HCT116 (cell line): ENCODE measurements around the gene SMARCA2. TPM values are rescaled to one million over a fixed set of nuclear protein-coding genes. Genes with fewer than 3 reads are reported as not detected.

ENCODE experiments used
- ATAC-seq: fragments of 200-7000 bp; cut with Tn5 transposase; 2 replicates; pipeline ENCODE4 v1.9.1; 2020; ENCODE audit warnings: mild to moderate bottlenecking, moderate library complexity
- BruUV-seq: library from RNA; stranded (reverse); fragments of 400-500 nt; replicated peaks from 2 replicates; lab custom pipeline; 2021; lab: Mats Ljungman, UMichigan
- CTCF ChIA-PET: fragments of 300-600 bp; sonication (Branson Sonifier 250); formaldehyde crosslinking; loops from one replicate; lab custom pipeline; 2021; ENCODE audit warnings: antibody characterized with exemption; lab: Charles Lee
- POLR2A ChIA-PET: fragments of 300-600, 350-600 bp; sonication (Branson Sonifier 250); formaldehyde crosslinking; loops from one replicate; lab custom pipeline; 2021; ENCODE audit warnings: antibody characterized with exemption; lab: Charles Lee
- RAD21 ChIA-PET, 2 experiments: fragments of 300-600 bp; sonication (Branson Sonifier 250); formaldehyde crosslinking; loops; one replicate each; lab custom pipeline; 2023; ENCODE audit warnings: low total read pairs in 2 of 2; ENCODE audit not compliant: uncharacterized antibody in 2 of 2, unreplicated experiment in 2 of 2, low non-redundant PET in 1 of 2; lab: Charles Lee
- DNase-seq: peaks from one replicate; pipeline ENCODE4 v3.0.0-alpha.2; 2010; ENCODE audit warnings: low read depth, low spot score
- H2AFZ ChIP-seq: fragments of 200-600 bp; shearing (Covaris generic), sonication (generic); 2 replicates; pipeline ENCODE4 v1.6.1; 2017; ENCODE audit warnings: low read depth, mixed run types, mixed read lengths, antibody characterized with exemption, low read length; ENCODE audit not compliant: poor library complexity, severe bottlenecking
- H3K27ac ChIP-seq: 2 replicates; pipeline ENCODE4 v1.5.1; 2012; ENCODE audit warnings: low read depth, low read length
- H3K27me3 ChIP-seq: fragments of 200-600 bp; sonication (generic); 2 replicates; pipeline ENCODE4 v1.6.1; 2016; ENCODE audit warnings: mixed run types, low read length, mixed read lengths; ENCODE audit not compliant: insufficient read depth
- H3K36me3 ChIP-seq, 2 experiments: fragments of 200-500 bp in 1 of 2; fragments of 200-600 bp in 1 of 2; sonication (Bioruptor generic) in 1 of 2; sonication (generic) in 1 of 2; 2 replicates each; pipeline versions ENCODE4 v1.5.1 to v1.6.1; 2014 to 2016; ENCODE audit warnings: low read length in 2 of 2, inconsistent platforms in 1 of 2, mixed read lengths in 1 of 2, mixed run types in 1 of 2; ENCODE audit not compliant: insufficient read depth in 2 of 2, control insufficient read depth in 1 of 2
- H3K4me1 ChIP-seq, 2 experiments: fragments of 200-600 bp in 1 of 2; sonication (generic) in 1 of 2; 2 replicates each; pipeline versions ENCODE4 v1.5.1 to v1.6.1; 2012 to 2017; ENCODE audit warnings: low read length in 2 of 2, inconsistent platforms in 1 of 2, mild to moderate bottlenecking in 1 of 2, mixed read lengths in 1 of 2, mixed run types in 1 of 2, moderate library complexity in 1 of 2; ENCODE audit not compliant: insufficient read depth in 2 of 2, control insufficient read depth in 1 of 2
- H3K4me2 ChIP-seq: fragments of 200-600 bp; sonication (generic); 2 replicates; pipeline ENCODE4 v1.6.1; 2017; ENCODE audit warnings: mixed run types, low read length, mixed read lengths
- H3K4me3 ChIP-seq, 2 experiments: fragments of 200-600 bp in 1 of 2; sonication (generic) in 1 of 2; replicated peaks in 1 of 2; 2 replicates each; pipeline ENCODE4 v1.5.1; 2011 to 2016; ENCODE audit warnings: low read length in 2 of 2, control low read depth in 1 of 2, low read depth in 1 of 2, mild to moderate bottlenecking in 1 of 2, mixed read lengths in 1 of 2, mixed run types in 1 of 2
- H3K79me2 ChIP-seq: fragments of 200-600 bp; sonication (generic); 2 replicates; pipeline ENCODE4 v1.6.1; 2017; ENCODE audit warnings: mild to moderate bottlenecking, mixed run types, low read length, moderate library complexity, mixed read lengths; ENCODE audit not compliant: insufficient read depth
- H3K9ac ChIP-seq: fragments of 200-600 bp; sonication (generic); 2 replicates; pipeline ENCODE4 v1.6.1; 2016; ENCODE audit warnings: low read length, mixed read lengths
- H3K9me2 ChIP-seq: fragments of 200-600 bp; sonication (generic), shearing (Covaris generic); 2 replicates; pipeline ENCODE4 v1.6.1; 2017; ENCODE audit warnings: mixed run types, mild to moderate bottlenecking, moderate library complexity; ENCODE audit not compliant: insufficient read depth
- H3K9me3 ChIP-seq, 2 experiments: fragments of 200-500 bp in 1 of 2; fragments of 200-600 bp in 1 of 2; sonication (Bioruptor generic) in 1 of 2; sonication (generic) in 1 of 2; 2 replicates each; pipeline ENCODE4 v1.6.1; 2014 to 2017; ENCODE audit warnings: low read length in 2 of 2, mixed read lengths in 2 of 2, inconsistent platforms in 1 of 2, low read depth in 1 of 2, mild to moderate bottlenecking in 1 of 2, mixed run types in 1 of 2, moderate library complexity in 1 of 2; ENCODE audit not compliant: control insufficient read depth in 1 of 2, insufficient read depth in 1 of 2
- H4K20me1 ChIP-seq: fragments of 200-600 bp; sonication (generic), shearing (Covaris generic); 2 replicates; pipeline ENCODE4 v1.6.1; 2017; ENCODE audit warnings: mixed run types, mild to moderate bottlenecking, moderate library complexity; ENCODE audit not compliant: insufficient read depth
- CEBPB ChIP-seq: IDR thresholded peaks from 2 replicates; pipeline ENCODE4 v1.6.1; 2012; ENCODE audit warnings: low read depth
- EGR1 ChIP-seq: IDR thresholded peaks from 2 replicates; pipeline ENCODE4 v1.6.1; 2012; ENCODE audit warnings: low read depth
- EZH2phosphoT487 ChIP-seq: fragments of 200-600 bp; IDR thresholded peaks from 2 replicates; pipeline ENCODE4 v1.6.1; 2018; ENCODE audit warnings: antibody characterized with exemption, borderline replicate concordance
- FOSL1 ChIP-seq: IDR thresholded peaks from 2 replicates; pipeline ENCODE4 v1.6.1; 2012; ENCODE audit warnings: low read depth
- POLR2A ChIP-seq: IDR thresholded peaks from 2 replicates; pipeline ENCODE4 v1.7.0; 2011; ENCODE audit warnings: borderline replicate concordance; ENCODE audit not compliant: insufficient read depth, insufficient read length; ENCODE audit errors: extremely low read depth
- RAD21 ChIP-seq: IDR thresholded peaks from 2 replicates; pipeline ENCODE4 v1.6.1; 2012; ENCODE audit warnings: low read depth, mild to moderate bottlenecking
- REST ChIP-seq: IDR thresholded peaks from 2 replicates; pipeline ENCODE4 v1.6.1; 2012; ENCODE audit warnings: low read depth
- SIN3A ChIP-seq: IDR thresholded peaks from 2 replicates; pipeline ENCODE4 v1.6.1; 2012; ENCODE audit warnings: low read depth
- SP1 ChIP-seq: IDR thresholded peaks from 2 replicates; pipeline ENCODE4 v1.6.1; 2012; ENCODE audit warnings: low read depth
- SRF ChIP-seq: IDR thresholded peaks from 2 replicates; pipeline ENCODE4 v1.6.1; 2012; ENCODE audit warnings: low read depth
- TCF7L2 ChIP-seq: IDR thresholded peaks from 2 replicates; pipeline ENCODE4 v1.7.0; 2011; ENCODE audit warnings: borderline replicate concordance, inconsistent platforms; ENCODE audit not compliant: insufficient read depth, insufficient read length; ENCODE audit errors: extremely low read depth
- YY1 ChIP-seq: IDR thresholded peaks from 2 replicates; pipeline ENCODE4 v1.6.1; 2011; ENCODE audit warnings: low read length, low read depth, moderate library complexity, mild to moderate bottlenecking; ENCODE audit not compliant: insufficient replicate concordance; ENCODE audit errors: extremely low read depth
- ZFX ChIP-seq: fragments of 450-650 bp; IDR thresholded peaks from 2 replicates; pipeline ENCODE4 v1.6.1; 2017
- ZNF274 ChIP-seq: fragments of 200-500 bp; sonication (Bioruptor generic); IDR thresholded peaks from 2 replicates; pipeline ENCODE4 v1.6.1; 2014; ENCODE audit warnings: mild to moderate bottlenecking, low read depth, low read length, inconsistent platforms
- intact Hi-C: fragments of 100-400 bp; cut with micrococcal nuclease; formaldehyde crosslinking; loops from 2 replicates; pipeline ENCODE4 v1.10.0; 2022
- total RNA-seq: library from RNA; stranded (reverse); gene quantifications from one replicate; pipeline ENCODE4 v1.2.1, GENCODE V29; 2021; ENCODE audit not compliant: unreplicated experiment
- TF ChIP-seq, protein P1 (sequence below): IDR thresholded peaks from 2 replicates; pipeline ENCODE4 v1.6.1; 2011; ENCODE audit warnings: mild to moderate bottlenecking, low read length, moderate library complexity; ENCODE audit not compliant: insufficient replicate concordance; ENCODE audit errors: extremely low read depth

The SMARCA2 gene
- total RNA-seq, 1 experiment from 2014 or later = 14.7 TPM

- no peaks in the 10 kb centered on the region for H3K4me1 ChIP-seq
- H3K27me3 ChIP-seq = no peaks in the 10 kb centered on the region
- CTCF ChIA-PET = no interaction called here
- BruUV-seq = no TSS peak
- POLR2A ChIA-PET = no interaction called here
- RAD21 ChIA-PET = no interaction called here
- H3K36me3 ChIP-seq = no peaks in the 10 kb centered on the region
- no peaks in the 10 kb centered on the region for H3K9me3 ChIP-seq
- H3K4me2 ChIP-seq = no peak overlapping the region
- no peak overlapping the region for H3K4me3 ChIP-seq
- DNase-seq = no peak
- H3K9ac ChIP-seq = no peak overlapping the region
- intact Hi-C loops = no loop called here
- no peak for ATAC-seq
- TF ChIP-seq YY1 = no peak
- TF ChIP-seq SP1 = no peak
- no peak for TF ChIP-seq RAD21
- TF ChIP-seq EZH2phosphoT487 = no peak
- no peak for TF ChIP-seq SRF
- TF ChIP-seq ZNF274 = no peak
- no peak for TF ChIP-seq TCF7L2
- TF ChIP-seq, protein P1, sequence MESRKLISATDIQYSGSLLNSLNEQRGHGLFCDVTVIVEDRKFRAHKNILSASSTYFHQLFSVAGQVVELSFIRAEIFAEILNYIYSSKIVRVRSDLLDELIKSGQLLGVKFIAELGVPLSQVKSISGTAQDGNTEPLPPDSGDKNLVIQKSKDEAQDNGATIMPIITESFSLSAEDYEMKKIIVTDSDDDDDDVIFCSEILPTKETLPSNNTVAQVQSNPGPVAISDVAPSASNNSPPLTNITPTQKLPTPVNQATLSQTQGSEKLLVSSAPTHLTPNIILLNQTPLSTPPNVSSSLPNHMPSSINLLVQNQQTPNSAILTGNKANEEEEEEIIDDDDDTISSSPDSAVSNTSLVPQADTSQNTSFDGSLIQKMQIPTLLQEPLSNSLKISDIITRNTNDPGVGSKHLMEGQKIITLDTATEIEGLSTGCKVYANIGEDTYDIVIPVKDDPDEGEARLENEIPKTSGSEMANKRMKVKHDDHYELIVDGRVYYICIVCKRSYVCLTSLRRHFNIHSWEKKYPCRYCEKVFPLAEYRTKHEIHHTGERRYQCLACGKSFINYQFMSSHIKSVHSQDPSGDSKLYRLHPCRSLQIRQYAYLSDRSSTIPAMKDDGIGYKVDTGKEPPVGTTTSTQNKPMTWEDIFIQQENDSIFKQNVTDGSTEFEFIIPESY = no peak
- no peak for TF ChIP-seq REST
- no peak for TF ChIP-seq SIN3A
- no peak for TF ChIP-seq FOSL1
- TF ChIP-seq CEBPB = no peak
- no peak for TF ChIP-seq ZFX
- no peak for TF ChIP-seq POLR2A
- no peak for TF ChIP-seq EGR1
- TF ChIP-seq, all 23 proteins: peak for 0
- Histone ChIP-seq H2AFZ (no peak overlapping the region), H4K20me1 (no peaks in the 10 kb centered on the region), H3K9me2 (no peaks in the 10 kb centered on the region), H3K79me2 (no peaks in the 10 kb centered on the region), H3K27ac (no peak overlapping the region)
These were observed 28.1 kb downstream of the SMARCA2 start for GRCh38 chr9:2043243-2043642.
